GM06990 (cell line): Measurements from ENCODE around the gene ADRA2C.

Experiments
- DNase-seq: peaks from one replicate; pipeline ENCODE4 v3.0.0-alpha.2; 2011; ENCODE audit not compliant: insufficient read length; ENCODE audit errors: extremely low read depth
- H3K27me3 ChIP-seq: replicated peaks from 2 replicates; pipeline ENCODE4 v1.6.0; 2011; ENCODE audit warnings: low read length; ENCODE audit not compliant: control insufficient read depth, insufficient read depth
- H3K36me3 ChIP-seq: 2 replicates; pipeline ENCODE4 v1.5.1; 2011; ENCODE audit warnings: low read length; ENCODE audit not compliant: control insufficient read depth, insufficient read depth
- H3K4me3 ChIP-seq: replicated peaks from 2 replicates; pipeline ENCODE4 v1.5.1; 2011; ENCODE audit warnings: low read depth, mild to moderate bottlenecking, control low read depth, low read length
- CTCF ChIP-seq: IDR thresholded peaks from 2 replicates; pipeline ENCODE4 v1.5.1; 2011; ENCODE audit warnings: low read length, control low read depth, mild to moderate bottlenecking, inconsistent platforms; ENCODE audit not compliant: insufficient read depth, poor library complexity, severe bottlenecking

The ADRA2C gene

GRCh38 chr4:3791256-3791655 is 25.1 kb downstream of the ADRA2C start:
- TF ChIP-seq CTCF, result no peak
- no peaks in the 10 kb centered on the region for H3K36me3 ChIP-seq
- no peaks in the 10 kb centered on the region; the same call in 1 of the 2 replicates for H3K27me3 ChIP-seq

GRCh38 chr4:3791910-3792542 is 25.8 kb downstream of the ADRA2C start:
- H3K27me3 ChIP-seq, result no peaks in the 10 kb centered on the region; the same call in 1 of the 2 replicates
- no peak for DNase-seq
- no peak for TF ChIP-seq CTCF
- no peaks in the 10 kb centered on the region for H3K36me3 ChIP-seq
- H3K4me3 ChIP-seq, result no peak overlapping the region

More at GRCh38 chr4:3791256-3791655, 25.1 kb downstream of the ADRA2C start:
- H3K4me3 ChIP-seq, result no peak overlapping the region
- no peak for DNase-seq

GRCh38 chr4:3792813-3793212 is 26.6 kb downstream of the ADRA2C start:
- no peaks in the 10 kb centered on the region for H3K27me3 ChIP-seq
- no peak overlapping the region for H3K4me3 ChIP-seq
- no peak for TF ChIP-seq CTCF
- H3K36me3 ChIP-seq, result no peaks in the 10 kb centered on the region
- no peak for DNase-seq

GRCh38 chr4:3793545-3793944 is 27.4 kb downstream of the ADRA2C start:
- TF ChIP-seq CTCF, result no peak
- H3K36me3 ChIP-seq, result no peaks in the 10 kb centered on the region
- DNase-seq, result no peak

GRCh38 chr4:3796960-3797359 is 30.8 kb downstream of the ADRA2C start:
- Histone ChIP-seq H3K4me3 (no peak overlapping the region), H3K36me3 (no peaks in the 10 kb centered on the region), H3K27me3 (no peaks in the 10 kb centered on the region; the same call in 1 of the 2 replicates)
- no peak for TF ChIP-seq CTCF
- no peak for DNase-seq

More at GRCh38 chr4:3793545-3793944, 27.4 kb downstream of the ADRA2C start:
- Histone ChIP-seq H3K27me3 (no peaks in the 10 kb centered on the region), H3K4me3 (no peak overlapping the region)
